HG03558 (cell line): ENCODE results near the gene ZC3H12C.

ENCODE experiments used
- ATAC-seq: cut with Tn5 transposase; IDR thresholded peaks from one replicate; pipeline ENCODE4 v1.9.1; 2021; ENCODE audit warnings: moderate number of reproducible peaks; ENCODE audit not compliant: unreplicated experiment; ENCODE audit errors: extremely low read depth

ZC3H12C gene

DNA sequence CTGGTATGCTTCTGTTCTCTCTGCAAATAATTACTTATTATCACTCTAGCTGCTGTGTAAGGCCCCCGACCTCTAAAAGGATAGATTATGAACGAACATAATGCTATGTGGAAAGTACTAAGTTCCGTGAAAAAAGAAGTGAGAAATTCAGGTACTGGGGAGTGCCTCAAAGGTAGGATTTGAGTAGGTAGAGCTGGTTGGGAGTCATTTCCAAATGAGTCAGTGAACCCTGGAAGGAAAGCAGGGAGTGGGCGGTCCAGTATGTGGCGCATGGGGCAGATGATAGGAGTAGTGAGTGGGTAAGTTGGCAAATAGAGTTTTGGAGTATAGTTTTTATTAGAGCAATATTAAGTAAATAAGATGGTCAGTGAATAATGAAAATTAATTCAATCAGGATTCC is 2.4 kb downstream of the ZC3H12C start:
- no peak for ATAC-seq

DNA sequence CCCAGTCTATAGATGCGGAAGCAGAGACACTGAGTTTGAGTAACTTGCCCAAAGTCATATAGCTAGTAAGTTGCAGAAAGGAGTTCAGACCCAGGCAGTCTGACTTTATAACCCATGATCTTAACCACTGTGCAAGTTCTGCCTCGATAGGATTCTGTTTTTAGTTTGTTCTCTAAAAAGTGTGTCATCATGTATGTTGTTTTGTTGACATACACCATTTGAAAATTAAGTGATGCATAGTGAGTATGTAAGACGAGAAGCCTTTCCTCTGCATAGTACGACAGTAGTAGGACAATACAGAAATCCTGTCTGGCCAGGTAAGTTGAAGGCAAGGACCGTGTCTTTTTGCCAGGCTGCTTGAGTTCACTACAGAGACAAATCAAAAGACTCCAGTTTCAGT is 3.3 kb downstream of the ZC3H12C start:
- no peak for ATAC-seq

DNA sequence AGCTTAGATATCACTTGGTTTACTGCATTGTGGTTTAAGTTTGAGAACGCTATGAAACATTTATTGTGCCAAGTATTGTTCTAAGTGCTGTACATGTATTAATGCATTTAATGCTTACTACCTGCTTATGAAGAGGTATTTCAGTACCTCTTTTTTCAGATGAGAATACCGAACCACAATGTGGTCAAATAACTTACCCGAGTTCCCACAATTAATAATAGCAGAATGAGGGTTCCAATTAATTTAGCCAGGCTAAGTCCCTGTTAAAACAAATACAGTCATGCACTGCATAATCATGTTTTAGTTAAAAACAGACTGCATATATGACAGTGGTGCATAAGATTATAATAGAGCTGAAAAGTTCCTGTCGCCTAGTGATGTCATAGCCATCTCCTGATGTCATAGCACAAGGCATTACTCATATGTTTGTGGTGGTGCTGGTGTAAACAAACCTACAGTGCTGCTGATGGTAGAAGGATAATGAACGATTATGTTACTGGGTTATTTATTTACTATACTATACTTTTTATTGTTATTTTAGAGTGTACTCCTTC is 4.3 kb downstream of the ZC3H12C start:
- no peak for ATAC-seq

DNA sequence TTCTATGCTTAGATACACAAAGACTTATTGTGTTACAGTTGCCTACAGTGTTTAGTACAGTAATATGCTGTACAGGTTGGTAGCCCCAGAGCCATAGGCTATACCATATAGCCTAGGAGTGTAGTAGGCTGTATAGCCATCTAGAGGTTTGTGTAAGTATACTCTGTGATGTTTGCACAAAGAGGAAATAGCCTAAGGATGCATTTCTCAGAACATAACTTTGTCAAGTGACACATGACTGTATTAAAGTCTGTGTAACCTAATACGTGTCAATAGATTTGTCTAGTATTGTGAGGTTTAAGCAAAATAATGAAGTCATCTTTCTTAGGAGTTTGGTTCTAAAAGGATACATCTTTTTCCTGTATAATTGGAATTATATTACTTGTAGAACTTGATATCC is 5.5 kb downstream of the ZC3H12C start:
- ATAC-seq, result no peak

DNA sequence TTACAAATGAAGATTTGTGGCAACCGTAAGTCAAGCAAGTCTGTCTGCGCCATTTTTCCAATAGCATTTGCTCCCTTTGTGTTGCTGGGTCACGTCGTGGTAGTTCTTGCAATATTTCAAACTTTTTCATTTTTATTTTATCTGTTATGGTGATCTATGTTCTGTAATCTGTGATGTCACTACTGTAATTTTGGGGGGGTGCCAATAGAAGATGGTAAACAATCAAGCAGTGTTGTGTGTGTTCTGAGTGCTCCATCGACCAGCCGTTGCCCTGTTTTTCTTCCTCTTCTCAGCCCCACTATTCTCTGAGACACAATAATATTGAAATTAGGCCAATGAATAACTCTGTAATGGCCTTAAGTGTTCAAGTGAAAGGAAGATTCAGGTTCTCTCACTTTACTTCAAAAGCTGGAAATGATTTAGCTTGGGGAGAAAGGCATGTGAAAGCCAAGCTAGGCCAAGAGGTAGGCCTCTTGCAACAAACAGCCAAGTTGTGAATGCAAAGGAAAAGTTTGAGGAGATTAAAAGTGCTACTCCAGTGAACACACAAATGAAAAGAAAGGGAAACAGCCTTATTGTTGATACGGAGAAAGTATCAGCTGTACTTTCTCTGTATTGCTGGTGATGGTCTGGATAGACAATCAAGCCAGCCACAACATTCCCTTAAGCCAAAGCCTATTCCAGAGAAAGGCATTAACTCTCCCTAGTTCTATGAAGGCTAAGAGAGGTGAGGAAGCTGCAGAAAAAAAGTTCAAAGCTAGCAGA is 7.5 kb downstream of the ZC3H12C start:
- ATAC-seq, result no peak

DNA sequence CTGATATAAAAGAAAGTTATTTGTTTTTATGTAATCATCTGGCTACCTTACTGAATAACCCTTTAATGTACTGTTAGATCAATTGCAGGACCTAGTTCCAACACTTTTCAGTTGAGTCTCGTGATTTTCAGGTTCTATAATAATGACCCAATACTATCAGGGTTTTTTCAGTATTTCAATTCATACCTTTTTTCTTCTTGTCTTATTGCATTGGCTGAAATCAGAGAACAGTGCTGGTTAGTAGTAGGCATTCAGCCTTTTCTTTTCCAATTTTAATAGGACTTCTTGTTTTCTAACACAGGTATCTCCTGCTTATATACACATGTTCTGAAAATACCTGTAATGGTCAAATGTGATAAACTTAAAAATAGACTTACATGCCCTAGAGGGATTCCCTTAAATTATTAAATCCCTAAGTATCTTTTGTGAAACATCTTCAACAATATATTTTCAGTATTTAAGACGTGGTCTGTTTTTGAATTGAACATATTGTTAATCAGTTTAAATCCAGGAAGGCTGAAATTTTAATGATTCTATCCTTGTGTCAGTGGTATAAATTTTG is 13.6 kb downstream of the ZC3H12C start:
- no peak for ATAC-seq

DNA sequence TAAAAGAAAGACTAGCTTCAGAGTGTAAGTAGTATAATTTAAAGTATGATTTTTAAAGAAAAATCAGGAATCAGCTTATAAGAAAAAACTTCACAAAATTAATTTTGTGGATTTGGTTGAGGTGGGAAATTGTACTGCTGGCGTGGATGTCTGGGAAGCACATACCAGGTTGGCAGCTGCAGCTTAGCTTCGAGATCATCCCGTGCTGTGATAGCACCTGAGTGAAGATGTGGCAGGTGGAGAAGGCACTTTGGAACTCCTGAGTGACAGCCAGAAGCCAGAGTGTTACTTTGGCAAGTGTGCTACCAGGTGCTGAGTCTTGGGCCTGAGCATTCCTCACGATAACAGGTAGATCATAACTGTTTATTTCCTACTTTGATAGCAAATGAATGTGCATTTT is 17.7 kb downstream of the ZC3H12C start:
- ATAC-seq, result no peak

DNA sequence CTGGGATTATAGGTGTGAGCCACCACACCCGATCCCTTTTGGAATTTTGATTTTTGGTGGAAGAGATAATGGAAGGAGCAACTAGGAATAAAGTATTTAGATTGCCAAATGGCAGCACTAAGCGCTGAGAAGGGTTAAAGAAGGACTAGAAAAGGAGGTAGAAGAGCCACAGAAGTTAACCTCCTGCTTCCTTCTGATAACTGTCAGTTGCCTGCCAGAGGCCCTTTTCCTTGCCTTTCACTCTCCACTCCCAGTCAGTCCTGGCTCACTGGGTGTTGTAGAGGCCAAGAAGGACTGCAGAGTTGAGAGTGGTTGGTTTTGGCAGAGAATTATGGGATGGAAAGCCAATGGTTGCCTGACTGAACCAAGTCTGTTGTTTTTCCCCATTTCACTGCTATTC is 19.3 kb downstream of the ZC3H12C start:
- no peak for ATAC-seq

DNA sequence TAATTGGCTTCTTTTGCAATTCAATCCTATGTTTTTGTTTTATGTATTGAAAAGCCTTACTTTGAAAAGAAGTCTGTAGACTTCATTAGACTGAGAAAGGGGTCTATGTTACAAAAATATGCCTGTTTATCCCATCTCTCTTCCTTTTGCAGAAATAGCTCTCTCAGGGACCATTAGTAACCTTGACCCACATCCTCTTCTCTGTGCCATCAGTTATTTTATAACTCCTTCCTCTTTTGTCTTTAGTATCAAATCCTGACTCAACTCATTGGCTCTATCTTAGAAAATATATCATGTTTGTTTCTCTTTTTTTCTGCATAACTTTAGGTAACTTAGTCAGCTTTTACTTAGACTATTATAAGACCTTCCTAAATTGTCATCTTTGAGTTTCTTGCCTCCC is 20.3 kb downstream of the ZC3H12C start:
- no peak for ATAC-seq

DNA sequence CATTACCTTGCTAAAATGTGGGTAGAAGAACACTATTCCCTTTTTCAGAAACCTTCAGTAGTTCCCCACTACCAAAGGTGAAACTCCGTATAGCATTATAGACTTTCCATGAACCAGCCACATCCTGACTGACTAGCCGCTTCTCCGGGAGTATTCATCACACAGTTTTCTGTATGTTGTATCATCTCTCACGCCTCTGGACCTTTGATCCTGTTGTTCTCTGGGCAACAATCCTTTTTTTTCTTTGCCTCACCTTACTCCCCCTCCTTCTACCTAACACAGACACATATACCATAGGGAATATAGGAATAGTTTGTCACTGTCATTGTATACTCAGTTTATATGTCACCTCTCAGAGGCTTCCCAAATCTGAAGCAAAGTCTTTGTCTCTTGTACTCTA is 20.8 kb downstream of the ZC3H12C start:
- no peak for ATAC-seq

DNA sequence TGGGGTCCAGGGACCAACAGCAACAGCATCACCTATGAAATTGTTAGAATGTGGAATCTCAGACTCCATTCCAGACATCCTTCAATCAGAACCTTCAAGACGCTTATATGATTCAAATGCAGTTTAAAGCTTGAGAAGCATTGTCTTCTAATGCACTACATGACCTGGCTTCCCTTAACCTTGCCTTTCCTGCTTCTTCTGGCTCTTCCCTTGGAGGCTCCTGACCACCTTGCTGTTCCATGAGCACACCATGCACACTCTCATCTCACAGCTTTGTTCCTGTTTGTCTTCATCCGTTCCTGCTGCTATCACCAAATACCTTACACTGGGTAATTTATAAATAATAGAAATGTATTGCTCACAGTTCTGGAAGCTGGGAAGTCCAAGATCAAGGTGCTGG is 26.1 kb downstream of the ZC3H12C start:
- ATAC-seq, result no peak

DNA sequence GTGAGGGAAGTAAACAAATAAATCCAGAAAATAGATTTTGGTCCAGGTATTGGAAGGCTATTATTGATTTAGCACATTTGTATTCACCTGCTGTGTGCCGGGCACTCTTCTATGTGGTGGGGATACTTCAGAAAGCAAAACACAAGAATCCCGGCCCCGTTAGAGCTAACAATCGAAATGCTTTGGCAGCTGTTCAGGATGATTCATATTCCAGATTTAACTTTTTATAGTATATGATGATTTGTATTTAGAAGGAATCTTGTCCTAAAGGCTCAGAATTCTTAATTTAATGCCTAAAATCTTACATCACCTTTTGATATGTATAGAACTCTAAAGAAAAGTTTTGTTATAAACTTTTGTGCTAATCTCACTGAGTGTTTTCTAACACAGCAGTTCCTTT is 28.0 kb downstream of the ZC3H12C start:
- no peak for ATAC-seq

DNA sequence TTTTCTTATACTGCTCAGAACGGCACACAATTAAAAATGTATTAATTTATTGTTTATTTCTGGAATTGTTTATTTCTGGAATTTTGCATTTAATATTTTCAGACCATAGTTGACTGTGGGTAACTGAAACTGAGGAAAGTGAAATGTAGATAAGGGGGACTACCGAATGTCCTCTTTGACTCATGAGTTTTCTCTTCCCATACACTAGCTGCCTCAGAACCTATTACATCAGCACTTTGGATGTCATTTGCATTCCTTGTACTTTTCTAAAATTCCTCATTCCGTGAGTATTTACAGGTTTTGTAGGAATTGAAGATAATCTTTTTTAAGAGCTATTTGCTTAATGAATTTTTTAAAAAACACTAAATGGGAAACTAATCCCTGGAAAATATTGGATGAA is 29.8 kb downstream of the ZC3H12C start:
- ATAC-seq, result no peak

DNA sequence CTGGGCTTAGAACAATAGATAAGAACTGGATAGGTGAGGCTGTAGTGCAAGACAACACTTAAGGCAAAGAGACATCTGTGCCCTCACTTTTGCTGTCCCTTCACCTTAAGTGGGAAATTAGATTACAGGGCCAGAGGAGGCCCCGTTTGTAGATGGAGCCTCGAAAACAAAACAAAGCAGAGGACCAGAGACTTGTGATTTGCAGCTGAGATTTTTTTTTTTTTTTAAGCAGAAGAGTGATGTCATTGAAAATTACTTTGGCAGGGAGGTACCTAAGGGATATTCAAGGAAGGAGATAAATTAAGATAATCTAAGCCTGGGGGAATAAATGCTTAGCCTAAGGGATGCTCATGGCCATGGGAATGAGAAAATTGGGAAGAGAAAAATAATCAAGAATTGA is 31.4 kb downstream of the ZC3H12C start:
- ATAC-seq, result no peak

DNA sequence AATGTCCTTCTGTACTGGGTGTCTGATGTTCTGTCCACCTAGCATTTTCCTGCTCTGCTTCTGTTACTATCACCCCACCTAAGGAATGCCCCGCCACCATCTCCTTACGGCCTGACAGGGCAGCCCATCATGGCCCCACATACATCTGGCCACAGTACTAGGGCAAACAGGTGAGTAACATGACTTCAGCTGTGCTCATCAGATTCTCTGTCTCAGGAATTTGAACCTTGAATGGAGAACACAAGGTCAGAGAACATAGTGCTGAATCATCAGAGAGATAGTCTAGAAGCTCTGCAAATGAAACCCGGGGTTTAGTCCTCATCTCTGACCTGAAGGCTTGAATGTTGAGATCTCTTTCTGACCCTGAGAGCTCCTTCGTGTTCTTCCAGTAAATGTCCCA is 32.4 kb downstream of the ZC3H12C start:
- no peak for ATAC-seq

DNA sequence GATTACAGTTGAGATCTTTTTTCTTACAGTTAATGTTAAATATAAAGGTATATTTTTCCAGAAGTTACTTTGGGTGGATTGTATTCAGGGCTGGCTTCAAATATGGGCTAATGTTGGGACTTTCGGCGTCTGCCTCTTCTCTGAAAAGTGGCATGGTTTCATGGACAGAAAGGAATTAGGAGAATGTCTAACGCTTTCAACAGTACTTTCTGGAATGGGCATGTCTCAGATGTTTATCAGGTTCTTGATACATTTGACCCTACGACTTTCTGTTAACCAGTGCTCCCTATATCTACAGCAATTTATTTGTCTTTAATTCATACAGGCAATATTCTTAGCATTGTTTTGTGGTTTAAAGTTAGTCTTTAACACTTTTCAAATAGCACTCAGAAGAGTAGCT is 33.7 kb downstream of the ZC3H12C start:
- ATAC-seq, result no peak

DNA sequence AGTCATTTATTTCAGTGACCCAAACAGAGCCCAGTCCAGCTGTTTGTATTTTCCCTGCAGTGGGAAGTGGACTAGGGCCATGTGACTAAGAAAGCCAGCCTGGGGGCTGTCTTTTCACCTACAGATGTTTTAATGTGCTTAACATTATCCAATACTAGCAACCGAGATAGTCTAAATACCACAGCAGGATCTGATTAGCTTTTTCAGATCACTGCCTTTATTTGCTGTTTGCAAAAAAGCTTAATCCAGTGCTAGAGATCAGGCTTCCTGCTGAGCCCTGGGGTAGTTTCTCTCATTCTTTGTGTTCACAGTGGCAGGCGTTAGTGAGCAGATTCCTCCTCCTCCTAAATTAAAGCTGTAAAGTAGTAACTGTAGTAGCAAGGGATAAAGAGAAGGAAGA is 35.0 kb downstream of the ZC3H12C start:
- ATAC-seq, result no peak

DNA sequence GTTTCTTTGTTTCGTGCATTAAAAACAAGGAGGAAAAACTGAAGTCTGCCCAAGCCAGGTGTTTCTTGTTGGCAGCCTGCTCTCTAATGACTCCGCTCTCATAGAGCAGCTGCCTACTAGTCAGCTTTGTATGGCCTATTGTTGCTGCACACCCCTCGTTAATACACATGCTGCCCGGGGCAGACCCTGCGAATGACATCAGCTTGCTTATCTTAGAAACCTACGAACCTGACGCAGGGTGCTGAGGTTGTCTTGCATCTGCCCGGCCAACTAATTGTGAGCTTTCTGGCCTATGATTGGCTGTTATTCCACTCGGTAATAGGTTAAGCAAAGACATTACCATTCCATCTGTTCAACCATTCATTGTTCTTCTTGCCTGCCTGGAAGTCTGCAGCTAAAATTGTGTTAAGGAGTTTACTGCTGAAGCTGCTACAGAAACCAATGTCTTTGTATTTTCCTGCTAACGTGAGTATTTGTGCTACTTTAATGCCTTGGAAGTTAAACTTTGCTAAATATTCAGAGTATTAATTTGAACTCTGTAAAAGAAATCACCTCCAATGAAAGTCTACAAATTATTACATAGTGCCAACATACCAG is 37.5 kb downstream of the ZC3H12C start:
- ATAC-seq, result no peak

DNA sequence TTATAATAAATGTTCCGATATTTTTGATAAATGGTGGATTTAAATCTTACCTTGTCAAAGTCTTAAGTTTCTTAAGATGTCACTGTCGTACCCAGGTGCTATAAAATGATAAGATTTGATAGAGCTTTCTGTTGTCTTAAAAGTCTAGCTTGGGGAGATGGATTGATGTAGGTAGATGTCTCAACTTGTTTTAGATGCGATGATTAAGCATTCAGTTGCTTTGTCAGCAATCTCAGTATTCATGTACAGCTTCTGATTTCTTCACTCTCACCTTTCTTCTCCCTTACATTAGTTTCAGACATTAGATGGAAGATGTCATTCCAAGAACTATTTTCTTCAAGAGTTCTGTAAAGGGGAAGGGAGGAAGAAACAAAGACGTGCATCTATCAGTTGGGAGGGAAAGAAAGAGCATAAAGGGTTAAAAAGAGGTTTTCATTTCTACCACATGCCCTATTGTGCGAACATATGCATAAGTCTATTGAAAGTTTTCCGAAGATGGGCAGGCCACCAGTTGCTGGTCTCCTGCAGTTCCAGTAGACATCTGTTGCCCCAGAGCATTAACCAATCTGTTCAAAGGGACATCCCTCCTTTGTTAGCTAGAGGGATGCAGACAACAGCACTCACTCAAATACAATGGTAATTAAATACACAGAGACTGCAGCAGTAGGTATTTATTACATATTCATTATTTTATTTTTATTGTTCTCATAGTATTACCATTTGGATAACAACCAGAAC is 38.4 kb downstream of the ZC3H12C start:
- no peak for ATAC-seq

DNA sequence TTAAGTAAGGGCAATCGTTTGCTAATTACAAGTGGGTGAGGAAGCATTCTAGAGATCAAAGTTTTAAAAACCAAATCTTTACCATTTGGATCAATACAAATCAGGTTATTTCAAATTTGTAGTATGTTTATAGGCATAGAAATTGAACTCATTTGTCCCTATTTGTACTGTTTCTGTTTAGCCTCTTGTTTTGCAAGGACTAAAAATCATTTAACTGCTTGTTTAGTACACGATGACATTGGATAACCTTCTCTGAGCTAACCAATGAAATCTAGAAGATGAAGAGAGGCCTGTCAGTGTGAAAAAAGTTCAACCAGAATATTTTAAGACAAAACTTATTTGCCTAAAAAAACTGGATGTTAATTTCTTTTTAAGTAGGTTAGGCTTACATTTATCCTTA is 40.0 kb downstream of the ZC3H12C start:
- ATAC-seq, result no peak

DNA sequence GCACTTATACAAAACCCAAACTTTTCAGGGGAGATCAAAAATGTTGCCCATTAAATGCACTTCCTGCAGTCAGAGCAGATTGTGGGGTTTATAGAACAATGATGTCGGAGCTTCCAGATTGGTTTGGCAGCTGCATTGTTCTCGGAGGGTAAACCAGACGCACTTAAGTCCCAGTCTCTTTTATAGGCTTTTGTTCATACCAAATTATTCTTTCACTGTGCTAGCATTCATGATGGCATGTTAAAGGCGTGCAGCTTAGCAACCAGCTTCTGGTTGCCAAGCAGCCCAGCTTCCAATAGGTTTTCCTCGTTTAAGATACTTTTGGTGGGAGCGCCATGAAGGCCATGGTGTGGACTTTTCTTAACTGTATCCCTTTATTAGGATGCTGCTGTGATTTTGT is 40.9 kb downstream of the ZC3H12C start:
- no peak for ATAC-seq
